NCI-H510A treated with DMSO at 0.1 percent for 48 hours (cell line): Measurements from ENCODE around the gene ADAMTS8.

Experiments used
- DNase-seq: peaks from one replicate; lab custom pipeline; 2025; lab: John Stamatoyannopoulos, UW

ADAMTS8 gene

DNA sequence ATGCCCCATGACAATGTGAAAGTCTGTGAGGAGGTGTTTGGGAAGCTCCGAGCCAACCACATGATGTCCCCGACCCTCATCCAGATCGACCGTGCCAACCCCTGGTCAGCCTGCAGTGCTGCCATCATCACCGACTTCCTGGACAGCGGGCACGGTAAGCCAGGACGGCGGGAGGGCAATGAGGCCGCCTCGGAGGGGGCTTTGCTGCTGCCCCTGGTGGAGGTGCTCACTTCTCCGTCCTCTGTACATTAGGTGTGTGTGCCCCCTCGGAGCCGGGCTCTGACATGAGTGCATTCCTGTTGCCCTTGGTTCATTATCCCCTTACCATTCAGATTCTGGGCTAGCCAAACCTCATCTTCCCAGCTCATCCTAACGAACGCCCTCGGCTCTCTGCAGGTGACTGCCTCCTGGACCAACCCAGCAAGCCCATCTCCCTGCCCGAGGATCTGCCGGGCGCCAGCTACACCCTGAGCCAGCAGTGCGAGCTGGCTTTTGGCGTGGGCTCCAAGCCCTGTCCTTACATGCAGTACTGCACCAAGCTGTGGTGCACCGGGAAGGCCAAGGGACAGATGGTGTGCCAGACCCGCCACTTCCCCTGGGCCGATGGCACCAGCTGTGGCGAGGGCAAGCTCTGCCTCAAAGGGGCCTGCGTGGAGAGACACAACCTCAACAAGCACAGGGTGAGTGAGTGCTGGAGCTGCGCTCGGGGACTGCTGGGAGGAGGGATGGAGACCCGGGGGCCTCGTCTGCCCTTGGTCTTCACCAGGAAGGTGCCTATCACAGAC is 33.9 kb upstream of the ADAMTS8 start:
- no peak for DNase-seq

DNA sequence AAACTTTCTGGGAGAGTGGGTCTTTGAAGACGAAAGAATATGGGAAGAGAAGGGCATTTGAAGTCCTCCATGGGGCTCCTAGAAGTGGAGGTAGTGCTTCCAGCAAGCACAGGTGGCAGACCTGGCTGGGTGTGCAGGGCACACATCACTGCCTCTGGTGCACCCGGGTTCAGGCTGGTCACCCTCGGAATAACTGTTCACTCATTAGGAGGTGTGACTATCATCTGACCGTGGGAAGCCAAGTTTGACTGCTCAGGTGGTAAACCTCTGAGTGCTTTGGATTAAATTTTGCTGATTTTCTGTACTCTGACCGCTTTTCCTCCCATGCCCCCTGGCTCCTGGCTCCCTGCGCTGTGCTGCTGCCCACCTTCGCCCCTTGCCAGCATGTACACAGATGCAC is 31.1 kb upstream of the ADAMTS8 start:
- DNase-seq = no peak

DNA sequence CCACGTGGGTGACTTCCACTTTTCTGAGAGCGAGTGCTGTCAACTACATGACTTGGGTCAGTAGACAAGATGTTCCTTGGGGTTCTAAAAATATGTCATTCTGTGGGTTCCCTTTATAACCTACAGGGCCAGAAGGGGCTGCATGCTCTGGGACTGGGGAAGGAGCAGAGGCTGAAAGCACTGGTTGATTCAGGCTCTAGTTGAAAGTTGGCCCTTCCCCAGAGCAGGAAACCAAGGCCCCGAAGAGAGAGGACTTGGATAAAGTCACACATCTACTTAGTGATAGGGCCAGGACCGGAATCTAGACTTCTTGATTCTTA is 30.0 kb upstream of the ADAMTS8 start:
- DNase-seq = no peak

DNA sequence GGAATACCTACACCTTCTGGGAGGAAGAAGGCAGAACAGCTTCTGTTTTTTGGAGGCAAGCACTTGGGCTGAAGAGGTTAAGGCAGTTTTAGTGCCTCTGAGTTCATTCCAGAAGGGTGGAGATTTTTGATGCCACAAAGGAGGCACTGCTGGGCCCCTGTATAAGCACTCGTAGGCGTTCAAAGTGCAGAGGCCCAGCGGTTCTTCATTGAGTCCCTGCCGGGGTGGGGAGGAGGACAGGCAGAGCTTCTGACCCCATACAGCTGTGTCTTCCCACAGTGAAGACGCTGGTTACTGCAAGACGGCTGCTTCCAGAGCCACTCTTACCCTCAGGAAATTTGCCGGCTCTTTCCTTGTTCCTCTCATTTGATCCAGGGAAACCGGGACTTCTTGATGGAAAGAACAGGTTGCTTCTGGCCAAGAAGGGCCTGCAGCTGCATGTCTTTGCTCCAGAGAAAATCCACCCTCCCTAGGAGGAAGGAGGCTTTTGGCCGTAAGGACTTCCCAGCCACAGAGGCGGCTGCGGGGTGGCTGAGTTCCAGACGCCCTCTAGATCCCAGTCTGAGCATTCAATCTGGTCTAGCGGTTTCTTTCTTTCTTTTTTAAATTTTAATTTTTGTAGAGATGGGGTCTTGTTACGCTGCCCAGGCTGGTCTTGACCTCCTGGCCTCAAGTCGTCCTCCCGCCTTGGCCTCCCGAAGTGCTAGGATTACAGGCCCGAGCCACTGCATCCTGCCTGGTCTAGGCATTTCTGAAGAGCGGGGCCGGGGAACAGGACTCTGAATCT is 29.4 kb upstream of the ADAMTS8 start:
- no peak for DNase-seq

DNA sequence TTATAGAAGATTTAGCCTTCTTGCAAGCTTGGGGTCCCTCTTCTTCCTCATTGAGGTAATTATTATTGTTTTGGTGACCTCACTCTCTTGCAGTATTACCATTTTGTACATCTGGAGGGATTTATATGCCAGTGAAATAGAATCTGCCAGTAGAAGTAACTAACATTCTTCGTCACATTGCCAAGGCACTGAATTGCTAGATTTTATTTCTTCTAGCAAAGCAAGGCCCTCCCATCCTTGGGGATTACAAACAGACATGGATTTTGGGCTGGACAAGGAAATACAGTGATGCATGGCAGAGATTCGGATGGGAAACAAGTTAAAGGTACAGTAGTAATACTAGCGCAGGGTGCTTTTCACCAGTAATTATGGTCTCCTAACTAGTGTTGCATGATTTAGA is 27.9 kb upstream of the ADAMTS8 start:
- no peak for DNase-seq

DNA sequence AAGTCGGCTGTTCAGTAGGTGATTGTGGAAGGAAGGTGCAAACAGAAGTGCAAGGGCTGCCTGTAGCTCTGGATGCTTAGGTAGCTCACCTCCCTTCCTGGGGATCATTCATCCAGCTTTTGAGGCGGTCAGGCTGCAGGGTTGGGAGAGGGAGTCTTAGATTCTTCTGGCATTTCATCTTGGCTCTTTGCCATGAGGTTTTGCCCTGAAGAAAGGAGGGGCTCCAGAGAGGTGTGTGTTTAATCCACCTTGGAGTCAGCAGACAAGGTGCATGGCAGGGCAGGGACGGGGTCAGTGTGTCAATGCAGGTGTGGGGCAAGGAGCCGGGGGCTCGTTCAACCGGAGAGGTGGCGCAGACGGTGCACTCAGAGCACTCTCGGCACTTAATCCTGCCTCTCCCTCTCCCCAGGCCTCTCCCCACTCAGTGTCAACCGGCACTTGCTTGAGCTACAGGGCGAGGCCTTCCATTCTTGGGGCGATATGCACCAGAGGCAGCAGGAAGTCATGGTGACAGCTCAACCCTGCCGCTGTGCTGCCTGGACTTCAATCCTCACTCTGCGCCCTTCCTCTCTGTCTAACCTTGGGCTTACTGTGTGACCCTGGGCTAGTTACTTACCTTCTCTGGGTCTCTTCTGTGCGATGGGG is 27.2 kb upstream of the ADAMTS8 start:
- no peak for DNase-seq

DNA sequence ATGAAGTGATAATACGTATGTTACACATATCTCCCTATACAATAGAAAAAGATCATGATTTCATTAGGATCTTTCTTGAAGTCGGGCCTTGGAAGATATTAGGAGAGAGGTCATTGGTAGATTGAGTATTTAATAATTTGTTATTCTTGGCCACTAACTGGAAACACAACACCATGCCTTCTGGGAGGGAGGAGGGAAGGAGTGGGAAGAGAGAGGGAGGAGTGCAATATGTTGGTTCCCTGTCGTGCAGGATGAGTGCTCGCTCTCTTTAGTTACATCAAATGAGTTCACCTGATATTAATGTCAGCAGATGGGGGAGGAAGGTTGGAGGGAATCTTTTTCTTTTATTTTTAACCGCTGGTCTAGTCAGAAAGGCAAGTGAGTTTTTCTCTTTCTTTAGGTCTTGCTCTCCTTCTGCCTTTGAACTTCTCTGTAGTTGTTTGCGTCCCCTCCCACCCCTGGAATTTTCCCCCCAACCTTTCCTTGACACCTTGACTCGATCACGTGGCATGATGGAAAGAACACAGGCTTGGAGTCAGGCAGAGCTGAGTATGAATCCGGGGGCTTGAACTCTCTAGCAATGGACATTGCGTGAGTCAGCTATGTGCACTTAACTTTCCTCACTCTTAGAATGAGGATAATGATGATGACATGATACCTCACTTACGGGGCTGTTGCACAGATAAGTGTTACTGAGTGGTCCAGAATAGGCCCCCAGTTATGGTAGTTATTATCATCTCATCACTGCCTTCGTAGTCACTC is 26.3 kb upstream of the ADAMTS8 start:
- DNase-seq = no peak

DNA sequence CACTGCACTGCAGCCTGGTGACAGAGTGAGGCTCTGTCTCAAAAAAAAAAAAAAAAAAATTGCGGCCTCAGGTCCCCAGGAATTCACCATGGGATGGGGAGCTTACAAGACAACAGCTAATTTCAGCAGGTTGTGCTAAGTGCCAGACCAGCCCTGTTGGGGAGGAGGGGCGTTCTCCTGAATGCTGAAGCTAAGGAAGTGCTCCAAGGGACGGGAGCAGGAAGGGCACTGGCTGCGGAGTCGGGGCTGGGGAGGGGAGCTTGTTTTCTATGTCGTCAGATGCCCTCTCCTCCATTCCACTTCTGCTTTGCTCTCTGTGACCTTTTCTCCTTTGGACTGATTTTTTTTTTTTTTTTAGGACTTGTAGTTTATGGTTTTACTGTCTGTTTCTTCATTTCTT is 24.5 kb upstream of the ADAMTS8 start:
- DNase-seq = no peak

DNA sequence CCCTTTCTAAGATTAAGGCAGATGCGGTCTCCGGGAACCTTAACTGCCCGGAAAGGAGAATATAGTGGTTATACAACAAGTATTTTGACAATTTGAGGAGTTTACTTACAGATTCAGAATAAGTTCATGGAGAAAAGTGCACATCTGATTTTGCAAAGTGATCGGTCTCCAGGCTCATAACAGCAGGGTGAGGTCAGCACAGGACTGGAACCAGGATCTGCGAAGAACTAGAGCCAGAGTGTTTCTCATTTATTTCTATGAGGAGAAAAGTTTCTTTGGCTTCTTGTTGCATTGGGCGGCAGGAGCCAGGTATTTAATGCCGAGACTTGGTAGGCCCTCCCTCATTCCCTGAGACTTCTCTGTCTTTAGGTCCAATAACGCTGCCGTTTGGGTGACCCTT is 23.8 kb upstream of the ADAMTS8 start:
- DNase-seq = no peak

DNA sequence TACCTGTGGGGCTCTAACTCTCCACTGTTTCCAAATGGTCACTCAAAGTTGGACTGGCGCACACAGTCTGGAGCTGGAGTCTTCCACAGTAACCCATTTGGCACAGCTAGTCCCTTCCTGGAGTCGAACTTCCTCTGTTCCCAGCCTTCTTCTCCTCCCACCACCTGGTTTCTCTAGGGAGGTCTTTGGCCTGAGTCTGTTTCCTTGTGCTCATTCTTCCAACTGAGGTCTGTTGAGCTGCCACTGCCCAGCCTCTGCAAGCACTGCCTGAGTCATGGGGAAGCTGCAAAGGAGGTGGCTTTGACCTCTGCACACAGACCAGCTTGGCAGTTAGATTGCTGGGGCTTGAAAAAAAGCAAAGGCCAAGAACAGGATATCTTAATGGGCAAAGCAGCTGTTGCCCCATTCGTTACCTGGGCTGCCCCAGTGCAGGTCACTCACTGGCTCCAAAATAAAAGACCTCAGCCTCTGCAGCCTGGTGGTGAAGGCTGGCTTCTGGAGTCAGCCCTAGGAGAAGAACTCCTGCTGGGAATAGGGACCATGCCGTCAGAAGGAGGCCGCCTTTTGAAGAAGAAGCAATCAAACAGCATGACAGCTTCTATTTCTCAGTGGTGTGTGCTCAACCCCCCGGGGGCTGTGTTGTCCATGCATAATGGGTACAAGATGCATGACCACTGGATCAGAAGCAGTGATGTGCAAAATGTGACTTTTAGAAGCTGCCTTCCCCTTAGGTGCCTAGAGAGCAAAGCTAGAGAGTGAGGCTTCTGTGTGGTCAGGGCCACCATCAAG is 23.0 kb upstream of the ADAMTS8 start:
- DNase-seq = no peak

DNA sequence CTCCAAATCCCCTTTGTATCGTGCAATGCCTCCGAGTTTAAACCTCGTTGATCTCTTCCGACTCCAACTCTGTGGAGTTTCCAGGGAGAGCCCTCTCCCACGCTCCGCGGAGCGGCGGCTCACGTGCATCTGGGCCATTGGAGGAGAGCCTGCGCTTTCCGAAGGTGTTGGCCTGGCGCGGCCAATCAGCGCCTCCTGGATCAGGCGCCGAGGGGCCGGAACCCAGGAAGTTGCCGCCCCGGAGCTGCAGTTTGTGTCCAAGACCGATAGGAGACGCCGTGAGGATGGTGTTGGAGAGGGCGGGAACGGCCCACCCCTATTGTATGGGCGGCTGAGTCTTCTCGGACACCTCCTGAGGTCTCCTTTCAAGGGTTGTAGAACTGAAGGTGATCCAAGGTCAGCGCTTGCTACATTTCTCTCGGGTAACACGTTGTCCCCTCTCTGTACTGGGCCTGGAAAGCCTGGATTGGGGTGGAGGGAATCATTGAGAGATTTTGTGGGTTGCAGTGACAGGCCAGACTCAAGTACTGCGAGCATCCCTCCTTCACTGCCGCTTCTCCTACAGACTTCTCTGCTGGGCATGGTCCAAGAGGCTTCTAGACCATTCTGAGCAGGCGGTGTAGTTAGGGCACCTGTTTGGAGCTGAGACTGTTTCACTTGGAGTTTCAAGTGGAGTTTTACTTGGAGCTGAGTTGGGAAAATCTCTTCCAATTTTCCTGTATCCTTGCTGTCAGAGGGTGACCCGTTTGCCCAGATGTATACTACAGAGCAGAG is 21.8 kb upstream of the ADAMTS8 start:
- no peak for DNase-seq

DNA sequence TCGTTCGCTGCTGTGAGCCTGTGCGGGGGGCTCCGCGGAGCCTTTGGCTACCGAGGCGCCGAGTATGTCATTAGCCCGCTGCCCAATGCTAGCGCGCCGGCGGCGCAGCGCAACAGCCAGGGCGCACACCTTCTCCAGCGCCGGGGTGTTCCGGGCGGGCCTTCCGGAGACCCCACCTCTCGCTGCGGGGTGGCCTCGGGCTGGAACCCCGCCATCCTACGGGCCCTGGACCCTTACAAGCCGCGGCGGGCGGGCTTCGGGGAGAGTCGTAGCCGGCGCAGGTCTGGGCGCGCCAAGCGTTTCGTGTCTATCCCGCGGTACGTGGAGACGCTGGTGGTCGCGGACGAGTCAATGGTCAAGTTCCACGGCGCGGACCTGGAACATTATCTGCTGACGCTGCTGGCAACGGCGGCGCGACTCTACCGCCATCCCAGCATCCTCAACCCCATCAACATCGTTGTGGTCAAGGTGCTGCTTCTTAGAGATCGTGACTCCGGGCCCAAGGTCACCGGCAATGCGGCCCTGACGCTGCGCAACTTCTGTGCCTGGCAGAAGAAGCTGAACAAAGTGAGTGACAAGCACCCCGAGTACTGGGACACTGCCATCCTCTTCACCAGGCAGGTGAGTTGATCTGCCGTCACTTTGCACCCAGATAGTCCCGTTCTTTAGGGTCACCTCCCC is 21.0 kb upstream of the ADAMTS8 start:
- no peak for DNase-seq

DNA sequence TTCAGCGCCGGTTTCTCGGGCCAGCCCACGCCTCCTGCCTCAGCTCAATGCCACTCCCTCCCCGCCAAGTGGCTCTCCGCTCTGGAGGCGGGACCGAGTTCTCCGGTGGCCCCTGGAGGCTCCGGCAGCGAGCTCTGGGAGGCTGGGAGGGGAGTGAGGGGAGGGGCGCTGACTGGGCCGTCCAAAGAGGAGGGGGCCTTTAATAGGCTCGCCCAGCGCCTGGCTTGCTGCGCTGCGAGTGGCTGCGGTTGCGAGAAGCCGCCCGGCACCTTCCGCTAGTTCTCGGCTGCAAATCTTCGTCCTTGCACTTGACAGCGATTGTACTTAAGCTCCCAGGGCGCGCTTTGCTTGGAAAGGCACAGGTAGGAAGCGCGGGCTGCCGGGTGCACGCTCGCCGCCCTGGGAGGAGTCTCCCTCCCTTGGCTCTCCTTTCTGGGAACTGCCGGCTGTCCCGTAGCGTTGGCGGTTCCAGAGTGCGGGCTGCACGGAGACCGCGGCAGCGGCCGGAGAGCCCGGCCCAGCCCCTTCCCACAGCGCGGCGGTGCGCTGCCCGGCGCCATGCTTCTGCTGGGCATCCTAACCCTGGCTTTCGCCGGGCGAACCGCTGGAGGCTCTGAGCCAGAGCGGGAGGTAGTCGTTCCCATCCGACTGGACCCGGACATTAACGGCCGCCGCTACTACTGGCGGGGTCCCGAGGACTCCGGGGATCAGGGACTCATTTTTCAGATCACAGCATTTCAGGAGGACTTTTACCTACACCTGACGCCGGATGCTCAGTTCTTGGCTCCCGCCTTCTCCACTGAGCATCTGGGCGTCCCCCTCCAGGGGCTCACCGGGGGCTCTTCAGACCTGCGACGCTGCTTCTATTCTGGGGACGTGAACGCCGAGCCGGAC is 20.3 kb upstream of the ADAMTS8 start, which contains the start of gene ADAMTS15:
ADAMTS15 (plus strand) TSS at position 230 of the 894 bp plus-strand sequence; CDS start at position 559, 329 bp downstream.
- no peak for DNase-seq

DNA sequence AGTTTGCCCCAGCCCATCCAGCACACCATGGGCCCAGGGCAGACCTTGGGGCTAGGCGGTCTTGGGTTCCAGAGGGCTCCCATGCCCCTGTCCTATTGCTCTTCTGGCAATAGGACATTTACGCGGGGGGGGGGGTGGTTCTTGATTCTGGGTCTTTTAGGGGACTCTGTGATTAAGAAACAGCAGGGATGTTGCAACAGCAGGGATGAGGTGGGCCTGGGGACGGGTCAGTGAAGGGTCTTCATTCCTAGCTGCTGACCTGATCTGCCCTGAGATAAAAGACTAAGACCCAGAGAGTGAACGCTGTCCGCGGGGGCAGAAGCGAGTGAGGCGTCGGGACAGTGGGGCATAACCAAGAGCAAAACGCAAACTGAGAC is 19.6 kb upstream of the ADAMTS8 start:
- no peak for DNase-seq

DNA sequence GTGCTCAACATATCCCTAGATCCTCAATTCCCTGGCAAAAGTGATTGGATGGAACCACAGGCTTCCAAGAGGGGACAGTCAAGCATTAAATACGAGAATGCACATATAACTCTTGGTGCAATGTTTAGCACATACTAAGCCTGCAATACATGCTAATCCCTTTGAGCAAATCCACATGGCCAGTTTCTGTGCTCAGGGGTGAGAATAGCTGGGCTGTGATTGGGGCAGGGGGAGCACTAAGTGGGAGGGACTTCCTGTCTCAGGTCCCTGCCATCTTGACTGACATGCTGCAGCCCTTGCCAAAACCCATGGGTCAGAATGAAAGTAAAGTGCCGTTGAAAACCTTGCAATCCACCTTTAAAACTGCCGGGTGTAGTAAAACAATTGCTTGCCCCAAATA is 17.4 kb upstream of the ADAMTS8 start:
- DNase-seq = no peak

DNA sequence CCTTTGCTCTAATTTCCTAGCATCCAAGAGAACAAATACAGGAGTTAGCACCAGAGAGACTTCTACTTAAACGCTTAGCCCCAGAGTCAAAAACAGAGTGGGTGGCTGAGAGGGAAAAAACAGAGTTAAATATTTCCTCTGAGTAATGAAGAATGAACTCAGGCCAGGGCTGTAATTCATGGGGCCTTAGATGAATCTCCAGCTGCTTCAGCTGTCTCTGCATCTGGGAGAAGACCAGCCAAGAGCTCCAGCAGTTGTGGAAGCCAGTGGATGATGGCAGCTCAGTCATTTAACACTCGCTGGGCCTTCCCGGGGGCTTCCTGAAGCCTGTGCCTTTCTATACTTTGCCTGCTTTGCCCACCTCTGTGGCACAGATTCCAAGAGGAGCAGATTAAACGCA is 14.3 kb upstream of the ADAMTS8 start:
- no peak for DNase-seq

DNA sequence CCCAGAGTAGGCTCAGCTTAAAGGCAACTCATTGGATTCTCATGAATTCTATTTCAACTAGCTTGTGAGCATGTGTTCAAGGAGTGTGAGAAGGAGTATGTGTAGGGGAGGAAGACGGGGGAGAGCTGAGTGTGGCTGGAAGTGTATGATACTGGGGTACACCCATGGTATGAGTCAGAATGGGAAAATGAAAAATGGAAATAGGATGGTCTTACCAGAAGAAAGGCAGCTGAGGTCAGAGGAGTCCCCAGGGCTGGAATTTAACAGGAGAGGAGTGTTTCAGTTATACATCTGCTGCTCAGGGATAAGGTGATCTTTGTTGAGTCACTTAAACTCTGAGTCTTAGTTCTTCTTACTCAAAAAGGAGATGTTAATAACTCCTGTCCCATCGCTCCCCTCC is 13.3 kb upstream of the ADAMTS8 start:
- DNase-seq = no peak

DNA sequence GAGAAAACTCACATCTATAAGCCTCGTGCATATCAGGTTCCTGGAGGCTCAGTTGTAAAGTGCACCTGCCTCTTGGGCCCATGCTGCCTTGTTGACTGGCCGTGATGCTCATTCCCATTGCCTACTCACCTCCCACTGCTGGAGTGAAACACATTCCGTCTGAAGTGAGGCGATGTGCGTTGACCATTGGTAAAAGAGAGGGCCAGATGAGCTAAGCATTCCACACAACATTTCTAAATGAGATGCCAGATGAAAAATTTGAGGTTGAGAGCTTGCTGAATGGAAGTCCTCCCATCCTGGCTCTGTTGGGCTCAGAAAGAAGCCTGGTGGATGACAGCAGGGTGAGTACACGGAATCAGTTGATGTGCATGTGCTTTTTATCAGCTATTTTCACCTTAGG is 11.5 kb upstream of the ADAMTS8 start:
- no peak for DNase-seq

DNA sequence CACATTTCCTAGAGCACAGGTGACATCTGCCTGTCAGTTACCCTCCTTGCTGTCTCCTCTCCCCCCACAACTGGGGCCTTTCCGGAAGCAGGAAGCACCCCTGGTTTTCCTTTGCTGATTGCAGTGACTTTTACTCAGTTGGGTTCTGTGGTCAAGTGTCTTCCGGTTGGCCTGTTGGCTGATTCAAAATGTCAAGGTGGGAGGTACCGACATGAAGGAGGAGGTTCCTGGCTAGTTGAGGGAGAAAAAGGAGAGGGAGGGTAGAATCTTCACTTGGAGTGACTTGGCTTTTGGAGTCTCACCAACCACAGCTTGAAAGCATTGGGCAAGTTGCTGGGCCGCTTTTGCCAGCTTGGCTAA is 10.7 kb upstream of the ADAMTS8 start:
- DNase-seq = no peak
